K562 (cell line): ENCODE measurements around the gene PSD2. TPM values are rescaled to one million over a fixed set of nuclear protein-coding genes. Genes with fewer than 3 reads are reported as not detected.

ENCODE experiments used
- ATAC-seq: fragments of 200-7000 bp; cut with Tn5 transposase; 3 replicates; pipeline ENCODE4 v1.9.1; 2020; ENCODE audit warnings: moderate library complexity
- BruUV-seq: library from RNA; stranded (reverse); fragments of 400-500 nt; replicated peaks from 2 replicates; lab custom pipeline; 2021; lab: Mats Ljungman, UMichigan
- CTCF ChIA-PET: fragments of 300-600 bp; formaldehyde crosslinking; extraction: SDS; loops from one replicate; lab custom pipeline; 2021; ENCODE audit warnings: low intra/inter-chr PET ratio; lab: Yijun Ruan, JAX
- POLR2A ChIA-PET: fragments of 300-600, 350-650 bp; sonication (Branson Sonifier 250); formaldehyde crosslinking; extraction: SDS; loops from one replicate; lab custom pipeline; 2021; ENCODE audit warnings: antibody characterized with exemption, inconsistent platforms; lab: Yijun Ruan, JAX
- DNase-seq, 4 experiments: peaks; one replicate each; pipeline versions ENCODE4 v3.0.0 to v3.0.0-alpha.2; 2011 to 2018; ENCODE audit warnings: low spot score in 3 of 4, mixed read lengths in 3 of 4; ENCODE audit errors: extremely low read depth in 1 of 4
- FAIRE-seq: peaks from 2 replicates; lab custom pipeline; 2011; peaks lifted over from hg19 to GRCh38; lab: Jason Lieb, UNC
- H2AFZ ChIP-seq: 2 replicates; pipeline ENCODE4 v1.6.0; 2011; ENCODE audit warnings: low read depth, low read length, control low read depth, inconsistent platforms
- H3K27ac ChIP-seq: fragments of 200-600 bp; 3 replicates; pipeline ENCODE4 v1.8.0; 2011; ENCODE audit warnings: low read depth, mild to moderate bottlenecking, control low read depth, inconsistent platforms, low read length, moderate library complexity, mixed read lengths; ENCODE audit errors: extremely low read depth
- H3K27me3 ChIP-seq, 2 experiments: fragments of 300-600 bp in 1 of 2; 2 replicates in 1 of 2; 3 replicates in 1 of 2; pipeline versions ENCODE4 v1.6.0 to v1.8.0; 2011; ENCODE audit warnings: inconsistent platforms in 2 of 2, low read length in 2 of 2, mild to moderate bottlenecking in 1 of 2, mixed read lengths in 1 of 2, moderate library complexity in 1 of 2; ENCODE audit not compliant: control insufficient read depth in 2 of 2, insufficient read depth in 2 of 2
- H3K36me3 ChIP-seq: fragments of 300-600 bp; 3 replicates; pipeline ENCODE4 v1.8.0; 2011; ENCODE audit warnings: mild to moderate bottlenecking, low read length, inconsistent platforms; ENCODE audit not compliant: control insufficient read depth, insufficient read depth
- H3K4me1 ChIP-seq, 2 experiments: fragments of 200-600 bp in 1 of 2; replicated peaks in 1 of 2; 2 replicates in 1 of 2; 3 replicates in 1 of 2; pipeline versions ENCODE4 v1.5.1 to v1.8.0; 2011; ENCODE audit warnings: inconsistent platforms in 2 of 2, low read length in 2 of 2, mild to moderate bottlenecking in 1 of 2, mixed read lengths in 1 of 2, moderate library complexity in 1 of 2; ENCODE audit not compliant: control insufficient read depth in 2 of 2, insufficient read depth in 2 of 2
- H3K4me2 ChIP-seq: 2 replicates; pipeline ENCODE4 v1.6.1; 2011; ENCODE audit warnings: low read length, control low read depth, inconsistent platforms, mixed read lengths; ENCODE audit not compliant: insufficient read depth
- H3K4me3 ChIP-seq: fragments of 200-600 bp; sonication (generic), shearing (Covaris generic); 2 replicates; pipeline ENCODE4 v1.5.1; 2016; ENCODE audit warnings: control low read depth, inconsistent platforms
- H3K79me2 ChIP-seq: fragments of 200-600 bp; 3 replicates; pipeline ENCODE4 v1.8.0; 2011; ENCODE audit warnings: low read length, inconsistent platforms; ENCODE audit not compliant: control insufficient read depth, insufficient read depth
- H3K9ac ChIP-seq, 2 experiments: 2 replicates each; pipeline versions ENCODE4 v1.6.0 to v1.6.1; 2011; ENCODE audit warnings: low read depth in 2 of 2, low read length in 2 of 2, control low read depth in 1 of 2, inconsistent platforms in 1 of 2, mild to moderate bottlenecking in 1 of 2, mixed read lengths in 1 of 2; ENCODE audit not compliant: insufficient read depth in 1 of 2
- H3K9me1 ChIP-seq: one replicate; pipeline ENCODE4 v1.6.0; 2011; ENCODE audit warnings: inconsistent platforms, mild to moderate bottlenecking, low read length, moderate library complexity; ENCODE audit not compliant: control insufficient read depth, insufficient read depth
- H3K9me3 ChIP-seq: replicated peaks from 2 replicates; pipeline ENCODE4 v1.5.1; 2011; ENCODE audit warnings: low read depth, low read length, inconsistent platforms; ENCODE audit not compliant: control insufficient read depth, insufficient read depth
- H4K20me1 ChIP-seq: replicated peaks from 2 replicates; pipeline ENCODE4 v1.6.1; 2011; ENCODE audit warnings: low read length, inconsistent platforms, mixed read lengths; ENCODE audit not compliant: control insufficient read depth, insufficient read depth
- CHCHD3 ChIP-seq: fragments of 250-450 bp; sonication (Bioruptor Pico); IDR thresholded peaks from 2 replicates; pipeline ENCODE4 v2.1.2; 2022; ENCODE audit warnings: mild to moderate bottlenecking
- ETV5 ChIP-seq: sonication (generic); formaldehyde crosslinking; IDR thresholded peaks from 2 replicates; pipeline ENCODE4 v1.4.0; 2020; ENCODE audit warnings: low read depth, mild to moderate bottlenecking, missing genetic modification reagents
- FOXM1 ChIP-seq, 2 experiments: fragments of 450-650 bp in 1 of 2; sonication (generic) in 1 of 2; formaldehyde crosslinking in 1 of 2; IDR thresholded peaks; 2 replicates each; pipeline versions ENCODE4 v1.6.1 to v1.9.0; 2017 to 2022; ENCODE audit warnings: low read depth in 2 of 2, mild to moderate bottlenecking in 2 of 2, missing genetic modification reagents in 1 of 2, moderate library complexity in 1 of 2
- TEAD1 ChIP-seq, 2 experiments: fragments of 450-650 bp in 1 of 2; sonication (generic) in 1 of 2; formaldehyde crosslinking; IDR thresholded peaks; 2 replicates each; pipeline versions ENCODE4 v1.4.0 to v1.8.0; 2020 to 2022; ENCODE audit warnings: mild to moderate bottlenecking in 2 of 2, missing genetic modification reagents in 1 of 2
- WGBS: fragments of 100-300 bp; shearing (Covaris generic); methylation state at CpG from one replicate; pipeline ENCODE4 v1.1.6; 2016; ENCODE audit warnings: low coverage, mixed read lengths; ENCODE audit not compliant: insufficient coverage; ENCODE audit errors: missing lambda C conversion rate; 5-methylcytosine and 5-hydroxymethylcytosine counted together
- in situ Hi-C: fragments of 300-500 bp; cut with MboI; formaldehyde crosslinking; loops from 4 replicates; pipeline ENCODE4 v1.15.0; 2018; ENCODE audit warnings: inconsistent platforms, mixed read lengths
- intact Hi-C: fragments of 100-400 bp; cut with micrococcal nuclease; formaldehyde crosslinking; loops from 2 replicates; pipeline ENCODE4 v1.14.2; 2022
- polyA plus RNA-seq, 8 experiments: library from polyadenylated mRNA; depleted of rRNA in 4 of 8; stranded (reverse) in 5 of 8; unstranded in 3 of 8; fragments of >200 nt; fragmentation: Nextera tagmentation in 2 of 8; fragmentation: Illumina TruSeq in 1 of 8; extraction: Ambion mirVana in 2 of 8; extraction: Trizol in 1 of 8; gene quantifications; 2 replicates each; pipeline versions ENCODE4 v1.2.1 to v1.2.3, GENCODE V29; 2011 to 2014; ENCODE audit warnings: inconsistent platforms in 1 of 8, missing spikeins in 1 of 8
- total RNA-seq, 7 experiments: library from RNA; depleted of rRNA in 6 of 7; stranded (reverse); fragments of >200 nt in 6 of 7; fragmentation: Illumina TruSeq in 2 of 7; extraction: Trizol in 2 of 7; gene quantifications; 2 replicates each; pipeline versions ENCODE4 v1.2.1 to v1.2.3, GENCODE V29; 2011 to 2021; ENCODE audit warnings: low replicate concordance in 1 of 7
- TF ChIP-seq, protein P1 (sequence below): fragments of 250-450 bp; sonication (Bioruptor Pico); IDR thresholded peaks from 2 replicates; pipeline ENCODE4 v1.8.0; 2022; ENCODE audit warnings: inconsistent platforms
- TF ChIP-seq, protein P2 (sequence below): IDR thresholded peaks from 2 replicates; pipeline ENCODE4 v1.6.1; 2011; ENCODE audit warnings: borderline replicate concordance, low read depth, mild to moderate bottlenecking, moderate library complexity, low read length; ENCODE audit not compliant: insufficient read depth, poor library complexity, severe bottlenecking

The PSD2 gene
- total and polyA plus RNA-seq, 9 of the 15 experiments (the other 6 are each of a cell fraction or from before 2014, with no cell fraction given): 0.01 to 0.09 (median 0.04) TPM; not detected in 4

- POLR2A ChIA-PET: interaction anchor here (0.8 to 1.1 kb wide), 2 partner anchors 126 to 128 kb away, joined by 3 to 4 read pairs; no protein-coding TSS in a partner anchor
- ATAC-seq (no peak), FAIRE-seq (no peak), DNase-seq (no peak)
- H3K27me3 ChIP-seq: no peaks in the 10 kb centered on the region
- peaks cover 2 to 29% of the 10 kb centered on the region in 2 experiments; a peak in 3 of 5 replicates for H3K4me1 ChIP-seq
- H3K9me1 ChIP-seq: no peaks in the 10 kb centered on the region
- 27% methylated on average over 5 of the region's 10 CpGs for WGBS
- intact Hi-C loops: loop anchor here (10.0 kb wide), 1 partner anchor 338 kb away; no protein-coding TSS in a partner anchor
- BruUV-seq: no TSS peak
- H3K9ac ChIP-seq: peak overlapping the region in 1 of 2 experiments; percentile 56; a peak in 1 of 4 replicates
- no peak overlapping the region for H2AFZ ChIP-seq
- in situ Hi-C loops: loop anchor here (5.0 to 10.0 kb wide), 2 partner anchors 130 to 348 kb away; no protein-coding TSS in a partner anchor
- no peak overlapping the region for H3K27ac ChIP-seq
- H3K36me3 ChIP-seq: no peaks in the 10 kb centered on the region
- H3K4me3 ChIP-seq: no peak overlapping the region
- CTCF ChIA-PET: no interaction called here
- no peaks in the 10 kb centered on the region for H3K79me2 ChIP-seq
- no peaks in the 10 kb centered on the region for H3K9me3 ChIP-seq
- H3K4me2 ChIP-seq: no peak overlapping the region
- no peak for TF ChIP-seq ETV5 (CRISPR knock-in tag)
- no peak for TF ChIP-seq CHCHD3 (CRISPR knock-in tag)
- 0 out of 2 replicates have a peak, but pooled peaks cover 2% of the 10 kb centered on the region for H4K20me1 ChIP-seq
Observed at GRCh38 chr5:139762615-139763170, 32.9 kb upstream of the PSD2 start.

- peak overlapping the region; percentile 27; the same call in 1 of the 2 replicates for H2AFZ ChIP-seq
- POLR2A ChIA-PET: interaction anchor here (0.6 to 1.5 kb wide), 5 partner anchors 11 to 200 kb away, joined by 3 to 7 read pairs (median 3); no protein-coding TSS in a partner anchor
- intact Hi-C loops: loop anchor here (10.0 kb wide), 1 partner anchor 339 kb away; no protein-coding TSS in a partner anchor
- TF ChIP-seq, protein P1, sequence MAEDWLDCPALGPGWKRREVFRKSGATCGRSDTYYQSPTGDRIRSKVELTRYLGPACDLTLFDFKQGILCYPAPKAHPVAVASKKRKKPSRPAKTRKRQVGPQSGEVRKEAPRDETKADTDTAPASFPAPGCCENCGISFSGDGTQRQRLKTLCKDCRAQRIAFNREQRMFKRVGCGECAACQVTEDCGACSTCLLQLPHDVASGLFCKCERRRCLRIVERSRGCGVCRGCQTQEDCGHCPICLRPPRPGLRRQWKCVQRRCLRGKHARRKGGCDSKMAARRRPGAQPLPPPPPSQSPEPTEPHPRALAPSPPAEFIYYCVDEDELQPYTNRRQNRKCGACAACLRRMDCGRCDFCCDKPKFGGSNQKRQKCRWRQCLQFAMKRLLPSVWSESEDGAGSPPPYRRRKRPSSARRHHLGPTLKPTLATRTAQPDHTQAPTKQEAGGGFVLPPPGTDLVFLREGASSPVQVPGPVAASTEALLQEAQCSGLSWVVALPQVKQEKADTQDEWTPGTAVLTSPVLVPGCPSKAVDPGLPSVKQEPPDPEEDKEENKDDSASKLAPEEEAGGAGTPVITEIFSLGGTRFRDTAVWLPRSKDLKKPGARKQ (CRISPR knock-in tag): no peak
- no peak for TF ChIP-seq TEAD1 (CRISPR knock-in tag; IDR thresholded peaks at IDR 0.05)
- TF ChIP-seq, protein P2, sequence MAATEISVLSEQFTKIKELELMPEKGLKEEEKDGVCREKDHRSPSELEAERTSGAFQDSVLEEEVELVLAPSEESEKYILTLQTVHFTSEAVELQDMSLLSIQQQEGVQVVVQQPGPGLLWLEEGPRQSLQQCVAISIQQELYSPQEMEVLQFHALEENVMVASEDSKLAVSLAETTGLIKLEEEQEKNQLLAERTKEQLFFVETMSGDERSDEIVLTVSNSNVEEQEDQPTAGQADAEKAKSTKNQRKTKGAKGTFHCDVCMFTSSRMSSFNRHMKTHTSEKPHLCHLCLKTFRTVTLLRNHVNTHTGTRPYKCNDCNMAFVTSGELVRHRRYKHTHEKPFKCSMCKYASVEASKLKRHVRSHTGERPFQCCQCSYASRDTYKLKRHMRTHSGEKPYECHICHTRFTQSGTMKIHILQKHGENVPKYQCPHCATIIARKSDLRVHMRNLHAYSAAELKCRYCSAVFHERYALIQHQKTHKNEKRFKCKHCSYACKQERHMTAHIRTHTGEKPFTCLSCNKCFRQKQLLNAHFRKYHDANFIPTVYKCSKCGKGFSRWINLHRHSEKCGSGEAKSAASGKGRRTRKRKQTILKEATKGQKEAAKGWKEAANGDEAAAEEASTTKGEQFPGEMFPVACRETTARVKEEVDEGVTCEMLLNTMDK: no peak
- no peak for TF ChIP-seq FOXM1 (IDR thresholded peaks at IDR 0.05; ENCODE audit: low read depth)
- no peak for TF ChIP-seq FOXM1 (CRISPR knock-in tag; IDR thresholded peaks at IDR 0.05; ENCODE audit: low read depth)
Observed at GRCh38 chr5:139763280-139763929, 32.2 kb upstream of the PSD2 start.

More at GRCh38 chr5:139763280-139763929, 32.2 kb upstream of the PSD2 start:
- in situ Hi-C loops: loop anchor here (5.0 to 10.0 kb wide), 2 partner anchors 131 to 349 kb away; no protein-coding TSS in a partner anchor
- no peak for DNase-seq
- H3K27me3 ChIP-seq: no peaks in the 10 kb centered on the region
- H3K4me3 ChIP-seq: no peak overlapping the region
- no peak overlapping the region for H3K27ac ChIP-seq
- peak overlapping the region in 1 of 2 experiments; percentile 57; a peak in 1 of 4 replicates for H3K9ac ChIP-seq
- CTCF ChIA-PET: no interaction called here
- H3K79me2 ChIP-seq: no peaks in the 10 kb centered on the region
- H3K9me3 ChIP-seq: no peaks in the 10 kb centered on the region
- WGBS: 40% methylated on average over 12 of the region's 12 CpGs
- peak; percentile 44 for FAIRE-seq
- H4K20me1 ChIP-seq: 0 out of 2 replicates have a peak, but pooled peaks cover 2% of the 10 kb centered on the region
- no TSS peak for BruUV-seq
- ATAC-seq: no peak
- no peak overlapping the region for H3K4me2 ChIP-seq
- no peaks in the 10 kb centered on the region for H3K9me1 ChIP-seq
- no peaks in the 10 kb centered on the region for H3K36me3 ChIP-seq
- peaks cover 2 to 29% of the 10 kb centered on the region in 2 experiments; a peak in 3 of 5 replicates for H3K4me1 ChIP-seq
